Endothelial cell of umbilical vein (primary cell): ENCODE results near the gene LGI1. TPM values are rescaled to one million over a fixed set of nuclear protein-coding genes. Genes with fewer than 3 reads are reported as not detected.

Source experiments
- BruUV-seq: library from RNA; stranded (reverse); fragments of 400-500 nt; replicated peaks from 2 replicates; lab custom pipeline; 2021; lab: Mats Ljungman, UMichigan
- CTCF ChIA-PET: fragments of 300-600, 350-600 bp; sonication (Branson Sonifier 250); formaldehyde crosslinking; loops from one replicate; lab custom pipeline; 2021; ENCODE audit warnings: antibody characterized with exemption, inconsistent platforms; lab: Charles Lee
- POLR2A ChIA-PET: fragments of 300-600, 350-600 bp; sonication (Branson Sonifier 250); formaldehyde crosslinking; loops from one replicate; lab custom pipeline; 2021; ENCODE audit warnings: antibody characterized with exemption, inconsistent platforms; lab: Charles Lee
- DNase-seq: peaks from one replicate; pipeline ENCODE4 v3.0.0-alpha.2; 2011; ENCODE audit warnings: low read depth, low spot score
- FAIRE-seq: peaks from 2 replicates; lab custom pipeline; 2011; peaks lifted over from hg19 to GRCh38; lab: Jason Lieb, UNC
- H2AFZ ChIP-seq: 2 replicates; pipeline ENCODE4 v1.6.0; 2012; ENCODE audit warnings: low read depth, low read length, control low read depth, inconsistent platforms
- H3K27ac ChIP-seq: 2 replicates; pipeline ENCODE4 v1.5.1; 2011; ENCODE audit warnings: low read depth, mild to moderate bottlenecking, control low read depth, low read length, moderate library complexity; ENCODE audit not compliant: insufficient read depth
- H3K27me3 ChIP-seq, 2 experiments: 2 replicates each; pipeline versions ENCODE4 v1.6.0 to v1.6.1; 2011; ENCODE audit warnings: low read length in 2 of 2, mixed read lengths in 1 of 2; ENCODE audit not compliant: control insufficient read depth in 2 of 2, insufficient read depth in 2 of 2
- H3K36me3 ChIP-seq, 2 experiments: 2 replicates in 1 of 2; 3 replicates in 1 of 2; pipeline ENCODE4 v1.5.1; 2011; ENCODE audit warnings: low read length in 2 of 2, mild to moderate bottlenecking in 1 of 2, moderate library complexity in 1 of 2; ENCODE audit not compliant: control insufficient read depth in 2 of 2, insufficient read depth in 2 of 2; ENCODE audit errors: extremely low read depth in 1 of 2
- H3K4me1 ChIP-seq: 3 replicates; pipeline ENCODE4 v1.5.1; 2011; ENCODE audit warnings: mild to moderate bottlenecking, low read length; ENCODE audit not compliant: control insufficient read depth, insufficient read depth; ENCODE audit errors: extremely low read depth
- H3K4me2 ChIP-seq: 2 replicates; pipeline ENCODE4 v1.6.1; 2011; ENCODE audit warnings: low read length, control low read depth, mixed read lengths; ENCODE audit not compliant: insufficient read depth
- H3K4me3 ChIP-seq, 3 experiments: fragments of 200-600 bp in 1 of 3; sonication (generic), shearing (Covaris generic) in 1 of 3; replicated peaks in 1 of 3; 2 replicates each; pipeline ENCODE4 v1.5.1; 2011 to 2016; ENCODE audit warnings: control low read depth in 3 of 3, low read length in 3 of 3, mild to moderate bottlenecking in 2 of 3, inconsistent platforms in 1 of 3, low read depth in 1 of 3, moderate library complexity in 1 of 3; ENCODE audit not compliant: insufficient read depth in 1 of 3
- H3K79me2 ChIP-seq: 2 replicates; pipeline ENCODE4 v1.6.0; 2012; ENCODE audit warnings: low read length, inconsistent platforms; ENCODE audit not compliant: control insufficient read depth, insufficient read depth
- H3K9ac ChIP-seq: replicated peaks from 2 replicates; pipeline ENCODE3; 2011; ENCODE audit warnings: low read length, control low read depth; ENCODE audit not compliant: insufficient read depth; ENCODE audit errors: extremely low read depth
- H3K9me1 ChIP-seq: replicated peaks from 3 replicates; pipeline ENCODE4 v1.6.0; 2011; ENCODE audit warnings: mild to moderate bottlenecking, low read length; ENCODE audit not compliant: control insufficient read depth, insufficient read depth; ENCODE audit errors: extremely low read depth
- H3K9me3 ChIP-seq: replicated peaks from 2 replicates; pipeline ENCODE4 v1.5.1; 2012; ENCODE audit warnings: low read length, inconsistent platforms; ENCODE audit not compliant: control insufficient read depth, insufficient read depth
- H4K20me1 ChIP-seq: replicated peaks from 2 replicates; pipeline ENCODE3; 2011; ENCODE audit warnings: mild to moderate bottlenecking, low read length; ENCODE audit not compliant: control insufficient read depth, insufficient read depth; ENCODE audit errors: extremely low read depth
- EZH2 ChIP-seq: IDR thresholded peaks from 2 replicates; pipeline ENCODE4 v1.6.1; 2012; ENCODE audit warnings: borderline replicate concordance, low read depth, mild to moderate bottlenecking, moderate library complexity, low read length, inconsistent platforms; ENCODE audit not compliant: severe bottlenecking
- FOS ChIP-seq: IDR thresholded peaks from 2 replicates; pipeline ENCODE4 v1.6.1; 2011; ENCODE audit warnings: mild to moderate bottlenecking, low read length, moderate library complexity, borderline replicate concordance; ENCODE audit not compliant: insufficient read depth
- GATA2 ChIP-seq: IDR thresholded peaks from 2 replicates; pipeline ENCODE4 v1.7.0; 2011; ENCODE audit warnings: low read depth, mild to moderate bottlenecking, moderate library complexity, mixed read lengths, low read length; ENCODE audit not compliant: insufficient read length, insufficient read depth
- JUN ChIP-seq: IDR thresholded peaks from 2 replicates; pipeline ENCODE4 v1.6.1; 2011; ENCODE audit warnings: borderline replicate concordance, low read depth; ENCODE audit not compliant: insufficient read length, insufficient read depth
- MYC ChIP-seq: IDR thresholded peaks from one replicate; pipeline ENCODE4 v1.6.1; 2011; ENCODE audit warnings: mild to moderate bottlenecking, low read depth, low read length
- POLR2A ChIP-seq: IDR thresholded peaks from 2 replicates; pipeline ENCODE4 v1.6.1; 2012; ENCODE audit warnings: low read depth, mild to moderate bottlenecking, control low read depth, low read length
- POLR2AphosphoS5 ChIP-seq: IDR thresholded peaks from 2 replicates; pipeline ENCODE4 v1.6.1; 2012; ENCODE audit warnings: low read depth, mild to moderate bottlenecking, control low read depth, low read length, moderate library complexity; ENCODE audit not compliant: insufficient read depth
- dilution Hi-C: fragments of 300-500 bp; cut with MboI; formaldehyde crosslinking; loops from one replicate; pipeline ENCODE4 v1.15.0; 2019; ENCODE audit warnings: low sequenced_read_pairs; ENCODE audit not compliant: extremely low pct_ligation_motif_present
- intact Hi-C: fragments of 100-400 bp; cut with micrococcal nuclease; formaldehyde crosslinking; loops from one replicate; pipeline ENCODE4 v1.10.0; 2022
- polyA plus RNA-seq, 4 experiments: library from polyadenylated mRNA; depleted of rRNA in 3 of 4; stranded (reverse) in 3 of 4; unstranded in 1 of 4; fragments of >200 nt; gene quantifications; 2 replicates each; pipeline versions ENCODE4 v1.2.1 to v1.2.3, GENCODE V29; 2011 to 2012; ENCODE audit warnings: missing spikeins in 1 of 4
- total RNA-seq: library from RNA; stranded (reverse); gene quantifications from 2 replicates; pipeline ENCODE4 v1.2.3, GENCODE V29; 2021
- TF ChIP-seq, protein P1 (sequence below): IDR thresholded peaks from 2 replicates; pipeline ENCODE4 v1.6.1; 2011; ENCODE audit not compliant: insufficient read depth, insufficient read length
- TF ChIP-seq, protein P2 (sequence below), 2 donors: IDR thresholded peaks; 1 replicate in 1 of 2; 2 replicates in 1 of 2; pipeline ENCODE4 v1.5.1; 2011; ENCODE audit warnings: low read length in 2 of 2, mild to moderate bottlenecking in 2 of 2, moderate library complexity in 2 of 2, control low read depth in 1 of 2, inconsistent platforms in 1 of 2, low read depth in 1 of 2; ENCODE audit not compliant: insufficient read depth in 1 of 2; ENCODE audit errors: extremely low read depth in 1 of 2

The LGI1 gene
- total and polyA plus RNA-seq, 2 donors (not counting 3 experiments of a cell fraction or from before 2014, with no cell fraction given), result not detected

DNA sequence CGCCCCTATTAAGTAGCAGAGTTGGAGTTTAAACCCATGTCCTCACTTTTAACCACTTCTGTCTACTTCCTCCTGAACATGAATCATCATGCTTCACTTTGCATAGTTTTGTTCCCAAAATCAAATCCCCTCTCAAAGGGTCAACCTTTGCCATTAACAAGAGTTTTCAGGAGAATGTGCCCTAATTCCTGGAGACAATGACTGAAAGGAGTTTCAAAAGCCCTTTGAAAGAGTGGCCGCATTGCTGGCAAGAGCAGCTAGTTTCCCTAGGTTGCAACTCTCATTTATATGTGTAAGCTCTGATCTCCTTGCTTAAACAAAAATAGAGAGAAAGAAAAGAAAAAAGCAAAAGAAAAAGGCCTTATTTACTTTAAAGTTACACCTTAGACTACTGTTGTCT, 9.2 kb downstream of the LGI1 start:
- ChIA-PET POLR2A (no interaction called here), CTCF (no interaction called here)
- Histone ChIP-seq H3K36me3 (no peaks in the 10 kb centered on the region), H3K4me2 (no peak overlapping the region), H4K20me1 (no peaks in the 10 kb centered on the region), H3K79me2 (no peaks in the 10 kb centered on the region), H3K4me1 (no peaks in the 10 kb centered on the region), H3K9ac (no peak overlapping the region), H3K27me3 (no peaks in the 10 kb centered on the region), H3K27ac (no peak overlapping the region), H2AFZ (no peak overlapping the region), H3K4me3 (no peak overlapping the region), H3K9me3 (no peaks in the 10 kb centered on the region), H3K9me1 (no peaks in the 10 kb centered on the region)
- FAIRE-seq (no peak), DNase-seq (no peak)
- dilution Hi-C loops (no loop called here), intact Hi-C loops (no loop called here)
- TF ChIP-seq, protein P1, sequence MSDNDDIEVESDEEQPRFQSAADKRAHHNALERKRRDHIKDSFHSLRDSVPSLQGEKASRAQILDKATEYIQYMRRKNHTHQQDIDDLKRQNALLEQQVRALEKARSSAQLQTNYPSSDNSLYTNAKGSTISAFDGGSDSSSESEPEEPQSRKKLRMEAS, result no peak
- no peak for TF ChIP-seq EZH2
- TF ChIP-seq, protein P2, sequence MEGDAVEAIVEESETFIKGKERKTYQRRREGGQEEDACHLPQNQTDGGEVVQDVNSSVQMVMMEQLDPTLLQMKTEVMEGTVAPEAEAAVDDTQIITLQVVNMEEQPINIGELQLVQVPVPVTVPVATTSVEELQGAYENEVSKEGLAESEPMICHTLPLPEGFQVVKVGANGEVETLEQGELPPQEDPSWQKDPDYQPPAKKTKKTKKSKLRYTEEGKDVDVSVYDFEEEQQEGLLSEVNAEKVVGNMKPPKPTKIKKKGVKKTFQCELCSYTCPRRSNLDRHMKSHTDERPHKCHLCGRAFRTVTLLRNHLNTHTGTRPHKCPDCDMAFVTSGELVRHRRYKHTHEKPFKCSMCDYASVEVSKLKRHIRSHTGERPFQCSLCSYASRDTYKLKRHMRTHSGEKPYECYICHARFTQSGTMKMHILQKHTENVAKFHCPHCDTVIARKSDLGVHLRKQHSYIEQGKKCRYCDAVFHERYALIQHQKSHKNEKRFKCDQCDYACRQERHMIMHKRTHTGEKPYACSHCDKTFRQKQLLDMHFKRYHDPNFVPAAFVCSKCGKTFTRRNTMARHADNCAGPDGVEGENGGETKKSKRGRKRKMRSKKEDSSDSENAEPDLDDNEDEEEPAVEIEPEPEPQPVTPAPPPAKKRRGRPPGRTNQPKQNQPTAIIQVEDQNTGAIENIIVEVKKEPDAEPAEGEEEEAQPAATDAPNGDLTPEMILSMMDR (IDR thresholded peaks at IDR 0.05; ENCODE audit: extremely low read depth in 1 of 2, insufficient read depth in 1 of 2, low read depth in 1 of 2, low read length in 2 of 2), result no peak
- TF ChIP-seq POLR2AphosphoS5, result no peak
- no peak for TF ChIP-seq POLR2A
- TF ChIP-seq MYC, result no peak
- TF ChIP-seq GATA2, result no peak
- TF ChIP-seq JUN, result no peak
- no peak for TF ChIP-seq FOS
- BruUV-seq, result no TSS peak
